ENCODE results near the gene PARP16.

The PARP16 gene

GRCh38 chr15:65221697-65222096 lies 65.0 kb downstream of the PARP16 start:
- H3K36me3 ChIP-seq (ENCODE audit: control insufficient read depth in 5 of 5, insufficient read depth in 5 of 5, low read length in 5 of 5), result no peaks in the 10 kb centered on the region
- peaks cover 0 to 2% (median 0%) of the 10 kb centered on the region in 5 donors for H3K4me1 ChIP-seq (ENCODE audit: control insufficient read depth in 5 of 5, insufficient read depth in 5 of 5, low read length in 5 of 5)
- no peak overlapping the region for H3K27ac ChIP-seq (ENCODE audit: low read depth, low read length)
- H3K9me3 ChIP-seq (ENCODE audit: control insufficient read depth in 5 of 5, low read length in 5 of 5), result no peaks in the 10 kb centered on the region
- no peak overlapping the region for H3K4me3 ChIP-seq (ENCODE audit: low read depth in 1 of 5, low read length in 5 of 5)
- H3K27me3 ChIP-seq (ENCODE audit: control insufficient read depth in 5 of 5, insufficient read depth in 4 of 5, low read length in 5 of 5), result no peaks in the 10 kb centered on the region
- no peak overlapping the region for H3K9ac ChIP-seq (ENCODE audit: low read length in 5 of 5)

DNA sequence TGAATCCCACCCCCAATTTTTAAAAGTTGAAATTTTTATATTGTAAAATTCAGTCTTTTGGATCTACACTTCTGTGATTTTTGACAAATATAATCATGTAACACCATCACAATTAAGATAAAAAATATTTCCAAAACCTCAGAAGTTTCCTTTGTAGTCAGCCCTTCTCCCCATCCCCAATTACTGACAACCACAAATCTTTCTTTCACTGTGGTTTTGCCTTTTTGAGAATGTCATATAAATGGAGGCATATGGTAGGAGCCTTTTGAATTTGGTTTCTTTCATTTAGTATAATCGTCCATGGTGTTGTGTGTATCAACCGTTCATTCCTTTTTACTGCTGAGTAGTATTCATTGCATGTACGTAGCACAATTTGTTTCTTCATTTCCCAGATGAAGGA lies 67.5 kb downstream of the PARP16 start:
- Histone ChIP-seq H3K4me3 (ENCODE audit: low read depth in 1 of 5, low read length in 5 of 5) (no peak overlapping the region), H3K27me3 (ENCODE audit: control insufficient read depth in 5 of 5, insufficient read depth in 4 of 5, low read length in 5 of 5) (no peaks in the 10 kb centered on the region), H3K9ac (ENCODE audit: low read length in 5 of 5) (no peak overlapping the region), H3K4me1 (ENCODE audit: control insufficient read depth in 5 of 5, insufficient read depth in 5 of 5, low read length in 5 of 5) (peaks cover 0 to 2% (median 0%) of the 10 kb centered on the region in 5 donors), H3K27ac (ENCODE audit: low read depth, low read length) (no peak overlapping the region), H3K9me3 (ENCODE audit: control insufficient read depth in 5 of 5, low read length in 5 of 5) (no peaks in the 10 kb centered on the region), H3K36me3 (ENCODE audit: control insufficient read depth in 5 of 5, insufficient read depth in 5 of 5, low read length in 5 of 5) (no peaks in the 10 kb centered on the region)

DNA sequence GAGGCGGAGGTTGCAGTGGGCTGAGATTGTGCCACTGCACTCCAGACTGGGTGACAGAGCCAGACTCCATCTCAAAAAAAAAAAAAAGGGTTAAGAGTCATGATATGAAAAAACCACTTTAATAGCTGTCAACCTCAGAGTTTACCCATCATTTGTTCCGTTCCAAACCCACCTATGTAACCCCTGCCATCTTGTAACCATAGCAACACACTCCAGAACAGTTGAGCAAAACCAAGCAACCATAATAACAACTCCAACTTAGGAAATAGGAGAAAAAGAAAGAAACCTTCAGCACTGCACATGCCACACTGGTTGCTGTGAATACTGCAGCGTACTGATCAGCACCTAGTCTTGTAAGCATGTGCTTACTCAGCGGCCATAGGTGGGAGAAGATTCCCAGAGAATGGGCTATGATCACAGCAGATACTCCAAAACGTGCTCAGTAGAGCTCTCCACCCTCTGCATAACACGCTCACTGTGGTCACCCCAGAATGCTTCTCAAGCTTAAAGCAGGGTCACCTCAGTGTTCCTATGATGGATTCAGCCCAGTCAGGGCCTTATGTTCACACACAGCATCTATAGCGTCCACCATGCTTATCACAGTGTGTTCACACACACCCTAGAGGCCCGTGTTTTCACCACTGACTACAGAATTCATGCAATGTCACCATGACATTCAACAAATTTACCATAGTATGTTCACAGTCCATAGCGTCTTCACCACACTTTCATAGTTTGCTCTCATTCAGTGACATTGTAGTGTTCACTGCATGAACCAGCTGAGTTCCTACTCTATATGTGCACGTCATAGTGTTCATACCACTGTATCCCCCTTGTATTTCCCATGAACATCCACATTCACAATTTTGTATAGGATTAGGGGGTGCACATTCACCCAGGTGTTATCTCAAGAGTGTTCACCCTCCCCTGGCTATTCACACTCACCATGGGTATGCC lies 68.9 kb downstream of the PARP16 start:
- Histone ChIP-seq H3K27ac (ENCODE audit: low read depth, low read length) (no peak overlapping the region), H3K27me3 (ENCODE audit: control insufficient read depth in 5 of 5, insufficient read depth in 4 of 5, low read length in 5 of 5) (no peaks in the 10 kb centered on the region), H3K9me3 (ENCODE audit: control insufficient read depth in 5 of 5, low read length in 5 of 5) (no peaks in the 10 kb centered on the region), H3K9ac (ENCODE audit: low read length in 5 of 5) (no peak overlapping the region), H3K4me1 (ENCODE audit: control insufficient read depth in 5 of 5, insufficient read depth in 5 of 5, low read length in 5 of 5) (peaks cover 0 to 10% (median 4%) of the 10 kb centered on the region in 5 donors), H3K36me3 (ENCODE audit: control insufficient read depth in 5 of 5, insufficient read depth in 5 of 5, low read length in 5 of 5) (no peaks in the 10 kb centered on the region), H3K4me3 (ENCODE audit: low read depth in 1 of 5, low read length in 5 of 5) (no peak overlapping the region)

DNA sequence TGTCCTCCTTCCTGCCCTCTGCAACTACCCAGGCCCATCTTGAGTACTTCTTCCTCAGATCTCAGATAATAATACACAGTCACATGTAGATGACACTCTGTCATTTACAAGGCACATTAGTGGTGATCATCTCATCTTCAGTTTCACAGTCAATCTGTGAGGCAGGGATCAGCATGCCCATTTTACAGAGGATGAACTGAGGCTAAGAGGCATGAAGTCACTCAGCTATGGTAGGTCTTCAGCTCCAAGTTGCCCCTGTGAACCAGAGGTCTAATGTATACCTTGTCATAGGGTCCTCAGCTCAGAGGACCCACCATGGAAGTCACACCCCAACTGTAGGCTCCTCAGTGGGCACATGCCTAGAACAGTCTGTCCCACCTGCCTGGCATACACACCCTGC lies 71.2 kb downstream of the PARP16 start:
- H3K27ac ChIP-seq (ENCODE audit: low read depth, low read length), result no peak overlapping the region
- H3K36me3 ChIP-seq (ENCODE audit: control insufficient read depth in 5 of 5, insufficient read depth in 5 of 5, low read length in 5 of 5), result no peaks in the 10 kb centered on the region
- no peak overlapping the region for H3K4me3 ChIP-seq (ENCODE audit: low read depth in 1 of 5, low read length in 5 of 5)
- peaks cover 6 to 33% (median 21%) of the 10 kb centered on the region in 5 donors for H3K4me1 ChIP-seq (ENCODE audit: control insufficient read depth in 5 of 5, insufficient read depth in 5 of 5, low read length in 5 of 5)
- H3K9me3 ChIP-seq (ENCODE audit: control insufficient read depth in 5 of 5, low read length in 5 of 5), result no peaks in the 10 kb centered on the region
- no peak overlapping the region for H3K9ac ChIP-seq (ENCODE audit: low read length in 5 of 5)
- H3K27me3 ChIP-seq (ENCODE audit: control insufficient read depth in 5 of 5, insufficient read depth in 4 of 5, low read length in 5 of 5), result no peaks in the 10 kb centered on the region

DNA sequence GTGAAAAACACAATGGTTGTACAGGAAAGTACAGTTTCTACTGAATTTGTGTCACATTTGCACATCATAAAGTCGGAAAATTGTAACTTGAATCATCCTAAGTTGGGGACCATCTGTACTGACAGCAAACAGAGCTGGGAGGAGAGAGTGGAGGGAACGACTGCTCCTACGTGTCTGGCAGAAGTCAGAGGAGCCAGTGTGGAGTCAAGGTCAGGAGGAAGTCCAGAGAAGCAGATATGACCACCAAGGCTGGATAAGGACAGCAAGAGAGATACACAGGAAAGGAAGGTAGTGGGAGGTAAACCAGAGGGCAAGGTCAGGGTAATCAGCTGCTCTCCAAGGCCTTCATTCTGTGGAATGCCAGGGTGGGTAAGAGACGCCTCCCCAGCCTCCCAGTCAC lies 72.7 kb downstream of the PARP16 start:
- H3K9me3 ChIP-seq (ENCODE audit: control insufficient read depth in 5 of 5, low read length in 5 of 5), result no peaks in the 10 kb centered on the region
- H3K4me1 ChIP-seq (ENCODE audit: control insufficient read depth in 5 of 5, insufficient read depth in 5 of 5, low read length in 5 of 5), result peaks cover 6 to 33% (median 21%) of the 10 kb centered on the region in 5 donors
- no peak overlapping the region for H3K9ac ChIP-seq (ENCODE audit: low read length in 5 of 5)
- no peak overlapping the region for H3K4me3 ChIP-seq (ENCODE audit: low read depth in 1 of 5, low read length in 5 of 5)
- no peak overlapping the region for H3K27ac ChIP-seq (ENCODE audit: low read depth, low read length)
- H3K27me3 ChIP-seq (ENCODE audit: control insufficient read depth in 5 of 5, insufficient read depth in 4 of 5, low read length in 5 of 5), result no peaks in the 10 kb centered on the region
- H3K36me3 ChIP-seq (ENCODE audit: control insufficient read depth in 5 of 5, insufficient read depth in 5 of 5, low read length in 5 of 5), result no peaks in the 10 kb centered on the region

GRCh38 chr15:65213241-65213640 lies 73.4 kb downstream of the PARP16 start:
- Histone ChIP-seq H3K27ac (ENCODE audit: low read depth, low read length) (no peak overlapping the region), H3K27me3 (ENCODE audit: control insufficient read depth in 5 of 5, insufficient read depth in 4 of 5, low read length in 5 of 5) (no peaks in the 10 kb centered on the region), H3K4me1 (ENCODE audit: control insufficient read depth in 5 of 5, insufficient read depth in 5 of 5, low read length in 5 of 5) (peaks cover 6 to 33% (median 21%) of the 10 kb centered on the region in 5 donors), H3K9ac (ENCODE audit: low read length in 5 of 5) (no peak overlapping the region), H3K4me3 (ENCODE audit: low read depth in 1 of 5, low read length in 5 of 5) (no peak overlapping the region), H3K9me3 (ENCODE audit: control insufficient read depth in 5 of 5, low read length in 5 of 5) (no peaks in the 10 kb centered on the region), H3K36me3 (ENCODE audit: control insufficient read depth in 5 of 5, insufficient read depth in 5 of 5, low read length in 5 of 5) (no peaks in the 10 kb centered on the region)

DNA sequence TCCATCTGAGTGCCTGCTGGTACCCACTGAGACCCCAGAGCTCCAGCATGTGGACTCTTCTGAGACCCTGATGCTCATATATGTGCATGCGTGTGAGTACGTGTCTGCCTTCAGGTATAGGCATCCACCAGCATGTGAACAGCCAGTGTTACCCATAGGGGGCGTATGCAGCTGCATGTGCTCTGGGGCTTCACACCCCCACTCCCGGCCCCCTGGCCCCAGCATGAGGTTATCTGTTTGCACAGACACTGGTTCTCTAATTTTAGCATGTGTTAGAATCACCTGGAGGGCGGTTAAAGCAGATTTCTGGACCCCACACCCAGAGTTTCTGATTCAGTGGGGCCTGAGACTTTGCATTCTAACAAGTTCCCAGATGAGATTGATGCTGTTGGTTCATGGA lies 74.6 kb downstream of the PARP16 start:
- H3K27ac ChIP-seq (ENCODE audit: low read depth, low read length), result peak overlapping the region; percentile 30
- H3K36me3 ChIP-seq (ENCODE audit: control insufficient read depth in 5 of 5, insufficient read depth in 5 of 5, low read length in 5 of 5), result no peaks in the 10 kb centered on the region
- no peak overlapping the region for H3K9ac ChIP-seq (ENCODE audit: low read length in 5 of 5)
- H3K4me1 ChIP-seq (ENCODE audit: control insufficient read depth in 5 of 5, insufficient read depth in 5 of 5, low read length in 5 of 5), result peaks cover 6 to 33% (median 21%) of the 10 kb centered on the region in 5 donors
- H3K4me3 ChIP-seq (ENCODE audit: low read depth in 1 of 5, low read length in 5 of 5), result peak overlapping the region in 1 of 5 donors; percentile 47
- no peaks in the 10 kb centered on the region for H3K9me3 ChIP-seq (ENCODE audit: control insufficient read depth in 5 of 5, low read length in 5 of 5)
- H3K27me3 ChIP-seq (ENCODE audit: control insufficient read depth in 5 of 5, insufficient read depth in 4 of 5, low read length in 5 of 5), result no peaks in the 10 kb centered on the region

- peak overlapping the region; percentile 30 for H3K27ac ChIP-seq (ENCODE audit: low read depth, low read length)
- peak overlapping the region in 2 of 5 donors; percentile 18 to 25 for H3K9ac ChIP-seq (ENCODE audit: low read length in 5 of 5)
- H3K4me3 ChIP-seq (ENCODE audit: low read depth in 1 of 5, low read length in 5 of 5), result peak overlapping the region; percentile 3 to 47 (median 42)
- no peaks in the 10 kb centered on the region for H3K9me3 ChIP-seq (ENCODE audit: control insufficient read depth in 5 of 5, low read length in 5 of 5)
- H3K36me3 ChIP-seq (ENCODE audit: control insufficient read depth in 5 of 5, insufficient read depth in 5 of 5, low read length in 5 of 5), result no peaks in the 10 kb centered on the region
- H3K27me3 ChIP-seq (ENCODE audit: control insufficient read depth in 5 of 5, insufficient read depth in 4 of 5, low read length in 5 of 5), result no peaks in the 10 kb centered on the region
- H3K4me1 ChIP-seq (ENCODE audit: control insufficient read depth in 5 of 5, insufficient read depth in 5 of 5, low read length in 5 of 5), result peaks cover 6 to 33% (median 21%) of the 10 kb centered on the region in 5 donors
Observed at GRCh38 chr15:65211482-65211982, 75.2 kb downstream of the PARP16 start.

DNA sequence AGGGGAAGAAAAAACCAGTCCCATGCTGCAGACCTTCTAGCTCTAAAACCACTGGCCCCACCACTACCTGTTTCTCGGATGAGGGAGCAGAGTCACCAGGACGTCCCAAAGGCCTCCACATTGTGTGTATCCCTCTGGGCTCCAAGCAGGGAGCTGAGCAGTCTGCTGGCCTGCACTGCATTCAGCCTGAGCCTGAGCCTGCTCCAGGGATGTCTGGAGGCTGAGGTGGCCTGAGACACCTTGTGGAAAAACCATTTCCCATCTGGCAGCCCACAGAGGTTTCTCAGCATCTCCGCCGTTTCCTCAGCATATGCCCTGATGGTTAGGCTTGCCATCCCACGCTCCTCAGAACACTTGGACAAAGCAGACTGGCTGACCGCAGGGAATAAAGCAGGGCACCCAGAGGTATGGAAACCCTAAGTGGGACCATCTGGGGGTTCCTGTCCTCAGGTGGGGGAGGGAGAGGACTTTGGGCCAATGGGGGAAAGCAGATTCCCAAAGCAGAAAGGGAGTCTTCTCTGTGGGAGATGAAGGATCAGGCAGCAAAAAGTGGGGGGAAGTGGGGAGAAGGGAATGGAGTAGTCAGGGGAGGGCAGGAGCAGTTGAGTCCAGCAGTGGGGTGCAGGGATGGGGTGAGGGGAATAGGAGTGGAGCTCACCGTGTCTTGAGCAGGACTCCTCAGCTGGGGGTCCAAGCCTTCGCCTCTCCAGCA lies 75.8 kb downstream of the PARP16 start, which contains the start of gene CILP:
Gene CILP (minus strand): TSS at position 704 of the 712 bp plus-strand sequence. CDS start 1,718 bp downstream, outside the sequence.
- H3K4me1 ChIP-seq (ENCODE audit: control insufficient read depth in 5 of 5, insufficient read depth in 5 of 5, low read length in 5 of 5), result peaks cover 6 to 33% (median 21%) of the 10 kb centered on the region in 5 donors
- peak within 1 kb of the TSS; percentile 3 to 47 (median 42) for H3K4me3 ChIP-seq (ENCODE audit: low read depth in 1 of 5, low read length in 5 of 5)
- H3K9me3 ChIP-seq (ENCODE audit: control insufficient read depth in 5 of 5, low read length in 5 of 5), result no peaks in the 10 kb centered on the region
- no peaks in the 10 kb centered on the region for H3K36me3 ChIP-seq (ENCODE audit: control insufficient read depth in 5 of 5, insufficient read depth in 5 of 5, low read length in 5 of 5)
- peak within 1 kb of the TSS; percentile 30 for H3K27ac ChIP-seq (ENCODE audit: low read depth, low read length)
- H3K27me3 ChIP-seq (ENCODE audit: control insufficient read depth in 5 of 5, insufficient read depth in 4 of 5, low read length in 5 of 5), result no peaks in the 10 kb centered on the region
- H3K9ac ChIP-seq (ENCODE audit: low read length in 5 of 5), result peak within 1 kb of the TSS in 2 of 5 donors; percentile 25 to 37

Measured in subcutaneous abdominal adipose tissue (tissue), 5 donors.